Astrocyte (in vitro differentiated cells and primary cell): ENCODE data around the gene SIGLEC6.

Source experiments
- EZH2 ChIP-seq: IDR thresholded peaks from 2 replicates; pipeline ENCODE4 v1.6.1; 2012; ENCODE audit warnings: mild to moderate bottlenecking, low read length, inconsistent platforms; ENCODE audit not compliant: insufficient read depth
- TF ChIP-seq, protein P1 (sequence below): IDR thresholded peaks from 2 replicates; pipeline ENCODE4 v1.5.1; 2011; ENCODE audit warnings: low read depth, mild to moderate bottlenecking, inconsistent platforms, low read length, moderate library complexity; ENCODE audit not compliant: insufficient read depth

DNA sequence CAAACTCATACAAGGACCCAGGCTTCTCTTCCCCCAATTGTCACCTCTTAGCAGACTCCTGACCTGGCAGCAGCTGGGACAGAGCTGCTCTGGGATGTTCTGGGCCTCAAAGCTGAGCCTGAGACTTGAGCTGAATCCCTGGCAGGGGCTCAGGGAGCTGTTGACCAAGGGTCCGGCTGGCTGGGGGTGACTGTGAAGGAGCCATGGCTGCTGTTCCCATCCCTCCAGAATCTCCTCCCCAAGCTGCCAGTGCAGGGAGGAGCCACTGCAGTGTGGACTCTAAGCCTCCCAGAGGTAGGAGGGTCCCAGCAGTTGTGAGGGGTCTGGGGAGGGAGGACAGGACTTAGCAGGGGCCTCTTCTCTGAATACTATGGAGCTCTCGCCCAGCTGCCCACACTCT is 2.2 kb downstream of the SIGLEC6 start:
- TF ChIP-seq, protein P1, sequence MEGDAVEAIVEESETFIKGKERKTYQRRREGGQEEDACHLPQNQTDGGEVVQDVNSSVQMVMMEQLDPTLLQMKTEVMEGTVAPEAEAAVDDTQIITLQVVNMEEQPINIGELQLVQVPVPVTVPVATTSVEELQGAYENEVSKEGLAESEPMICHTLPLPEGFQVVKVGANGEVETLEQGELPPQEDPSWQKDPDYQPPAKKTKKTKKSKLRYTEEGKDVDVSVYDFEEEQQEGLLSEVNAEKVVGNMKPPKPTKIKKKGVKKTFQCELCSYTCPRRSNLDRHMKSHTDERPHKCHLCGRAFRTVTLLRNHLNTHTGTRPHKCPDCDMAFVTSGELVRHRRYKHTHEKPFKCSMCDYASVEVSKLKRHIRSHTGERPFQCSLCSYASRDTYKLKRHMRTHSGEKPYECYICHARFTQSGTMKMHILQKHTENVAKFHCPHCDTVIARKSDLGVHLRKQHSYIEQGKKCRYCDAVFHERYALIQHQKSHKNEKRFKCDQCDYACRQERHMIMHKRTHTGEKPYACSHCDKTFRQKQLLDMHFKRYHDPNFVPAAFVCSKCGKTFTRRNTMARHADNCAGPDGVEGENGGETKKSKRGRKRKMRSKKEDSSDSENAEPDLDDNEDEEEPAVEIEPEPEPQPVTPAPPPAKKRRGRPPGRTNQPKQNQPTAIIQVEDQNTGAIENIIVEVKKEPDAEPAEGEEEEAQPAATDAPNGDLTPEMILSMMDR = no peak
- no peak for TF ChIP-seq EZH2
